ENCODE data around the gene EIF1AY. TPM values are rescaled to one million over a fixed set of nuclear protein-coding genes. Genes with fewer than 3 reads are reported as not detected.
A peak's percentile ranks its signal among the peaks of the same experiment; 100 is the strongest.
"Not testable (repeated sequence)": the region's sequence is repeated elsewhere in the genome, so short reads cannot be mapped to it uniquely, and the experiment has no call there.

Gene EIF1AY
- total RNA-seq (not detected), polyA plus RNA-seq (ENCODE audit: insufficient read length in 2 of 2) (10 to 100 TPM; 38.7 to 42.0 TPM)
- long read RNA-seq, donor 1, transcript EIF1AY-201 (7 exons, 1,390 nt) = major isoform, 18 of 24 reads
- long read RNA-seq, donor 1, partial matches to known transcripts = 0 of 24 reads
- long read RNA-seq, donor 1, other reads (novel, unspliced or antisense) = 0 of 24 reads
- long read RNA-seq, donor 2 = 0 reads
- long read RNA-seq, donor 3 = 0 reads
- long read RNA-seq, donor 4 = 0 reads

GRCh38 chrY:20575531-20576121 is at the start of gene EIF1AY:
Gene EIF1AY (plus strand): TSS chrY:20575776. CDS start chrY:20575872, 96 bp downstream.
- no peak within 1 kb of the TSS for H3K27ac ChIP-seq (ENCODE audit: low read depth, low read length)
- H3K4me1 ChIP-seq (ENCODE audit: control insufficient read depth, insufficient read depth, low read length) = no peaks in the 10 kb centered on the region
- no peaks in the 10 kb centered on the region for H3K36me3 ChIP-seq (ENCODE audit: control insufficient read depth, insufficient read depth, low read length)
- H3K4me3 ChIP-seq (ENCODE audit: low read depth, low read length) = no peak within 1 kb of the TSS
- peak in 3 of 6 donors; percentile 80 to 97 (median 81) for DNase-seq (ENCODE audit: low read depth in 4 of 6, low spot score in 6 of 6)
- no CpG with 5 or more reads among the region's 31 CpGs for WGBS (ENCODE audit: insufficient coverage)
- H3K9me3 ChIP-seq (ENCODE audit: control insufficient read depth, insufficient read depth, low read length) = no peaks in the 10 kb centered on the region
- H3K27me3 ChIP-seq (ENCODE audit: control insufficient read depth, insufficient read depth, low read length) = no peaks in the 10 kb centered on the region

GRCh38 chrY:20528435-20528834 is 47.1 kb upstream of the EIF1AY start:
- H3K4me1 ChIP-seq (ENCODE audit: control insufficient read depth, insufficient read depth, low read length) = no peaks in the 10 kb centered on the region
- no peak overlapping the region for H3K4me3 ChIP-seq (ENCODE audit: low read depth, low read length)
- WGBS (ENCODE audit: insufficient coverage) = no CpG with 5 or more reads among the region's 6 CpGs
- H3K9me3 ChIP-seq (ENCODE audit: control insufficient read depth, insufficient read depth, low read length) = no peaks in the 10 kb centered on the region
- H3K27me3 ChIP-seq (ENCODE audit: control insufficient read depth, insufficient read depth, low read length) = no peaks in the 10 kb centered on the region
- no peak overlapping the region for H3K27ac ChIP-seq (ENCODE audit: low read depth, low read length)
- no peaks in the 10 kb centered on the region for H3K36me3 ChIP-seq (ENCODE audit: control insufficient read depth, insufficient read depth, low read length)
- no peak for DNase-seq (ENCODE audit: low read depth in 4 of 6, low spot score in 6 of 6)

GRCh38 chrY:20538186-20538585 is 37.4 kb upstream of the EIF1AY start:
- Histone ChIP-seq H3K36me3 (ENCODE audit: control insufficient read depth, insufficient read depth, low read length) (no peaks in the 10 kb centered on the region), H3K27ac (ENCODE audit: low read depth, low read length) (no peak overlapping the region), H3K9me3 (ENCODE audit: control insufficient read depth, insufficient read depth, low read length) (no peaks in the 10 kb centered on the region), H3K4me3 (ENCODE audit: low read depth, low read length) (no peak overlapping the region), H3K4me1 (ENCODE audit: control insufficient read depth, insufficient read depth, low read length) (no peaks in the 10 kb centered on the region), H3K27me3 (ENCODE audit: control insufficient read depth, insufficient read depth, low read length) (no peaks in the 10 kb centered on the region)
- WGBS (ENCODE audit: insufficient coverage) = no CpG with 5 or more reads among the region's 1 CpG
- no peak for DNase-seq (ENCODE audit: low read depth in 4 of 6, low spot score in 6 of 6)

- no peak overlapping the region for H3K4me3 ChIP-seq (ENCODE audit: low read depth, low read length)
- DNase-seq (ENCODE audit: low read depth in 4 of 6, low spot score in 6 of 6) = no peak
- no peaks in the 10 kb centered on the region for H3K9me3 ChIP-seq (ENCODE audit: control insufficient read depth, insufficient read depth, low read length)
- no peaks in the 10 kb centered on the region for H3K4me1 ChIP-seq (ENCODE audit: control insufficient read depth, insufficient read depth, low read length)
- H3K36me3 ChIP-seq (ENCODE audit: control insufficient read depth, insufficient read depth, low read length) = no peaks in the 10 kb centered on the region
- no peak overlapping the region for H3K27ac ChIP-seq (ENCODE audit: low read depth, low read length)
- H3K27me3 ChIP-seq (ENCODE audit: control insufficient read depth, insufficient read depth, low read length) = no peaks in the 10 kb centered on the region
Observed at GRCh38 chrY:20538933-20539332, 36.6 kb upstream of the EIF1AY start.

- no peak overlapping the region for H3K27ac ChIP-seq (ENCODE audit: low read depth, low read length)
- no peak for DNase-seq (ENCODE audit: low read depth in 4 of 6, low spot score in 6 of 6)
- no CpG with 5 or more reads among the region's 1 CpG for WGBS (ENCODE audit: insufficient coverage)
Observed at GRCh38 chrY:20544451-20544960, 31.1 kb upstream of the EIF1AY start.

GRCh38 chrY:20546071-20546470 is 29.5 kb upstream of the EIF1AY start:
- DNase-seq (ENCODE audit: low read depth in 4 of 6, low spot score in 6 of 6) = no peak
- no peak overlapping the region for H3K4me3 ChIP-seq (ENCODE audit: low read depth, low read length)
- H3K27ac ChIP-seq (ENCODE audit: low read depth, low read length) = no peak overlapping the region
- no peaks in the 10 kb centered on the region for H3K9me3 ChIP-seq (ENCODE audit: control insufficient read depth, insufficient read depth, low read length)
- H3K4me1 ChIP-seq (ENCODE audit: control insufficient read depth, insufficient read depth, low read length) = no peaks in the 10 kb centered on the region
- WGBS (ENCODE audit: insufficient coverage) = no CpG with 5 or more reads among the region's 2 CpGs
- H3K36me3 ChIP-seq (ENCODE audit: control insufficient read depth, insufficient read depth, low read length) = no peaks in the 10 kb centered on the region
- no peaks in the 10 kb centered on the region for H3K27me3 ChIP-seq (ENCODE audit: control insufficient read depth, insufficient read depth, low read length)

More at GRCh38 chrY:20544451-20544960, 31.1 kb upstream of the EIF1AY start:
- H3K36me3 ChIP-seq (ENCODE audit: control insufficient read depth, insufficient read depth, low read length) = no peaks in the 10 kb centered on the region
- no peaks in the 10 kb centered on the region for H3K27me3 ChIP-seq (ENCODE audit: control insufficient read depth, insufficient read depth, low read length)
- H3K4me3 ChIP-seq (ENCODE audit: low read depth, low read length) = no peak overlapping the region
- H3K9me3 ChIP-seq (ENCODE audit: control insufficient read depth, insufficient read depth, low read length) = no peaks in the 10 kb centered on the region
- no peaks in the 10 kb centered on the region for H3K4me1 ChIP-seq (ENCODE audit: control insufficient read depth, insufficient read depth, low read length)

GRCh38 chrY:20549289-20549688 is 26.3 kb upstream of the EIF1AY start:
- Histone ChIP-seq H3K9me3 (ENCODE audit: control insufficient read depth, insufficient read depth, low read length) (no peaks in the 10 kb centered on the region), H3K4me3 (ENCODE audit: low read depth, low read length) (no peak overlapping the region), H3K36me3 (ENCODE audit: control insufficient read depth, insufficient read depth, low read length) (no peaks in the 10 kb centered on the region), H3K4me1 (ENCODE audit: control insufficient read depth, insufficient read depth, low read length) (no peaks in the 10 kb centered on the region), H3K27ac (ENCODE audit: low read depth, low read length) (no peak overlapping the region), H3K27me3 (ENCODE audit: control insufficient read depth, insufficient read depth, low read length) (no peaks in the 10 kb centered on the region)
- DNase-seq (ENCODE audit: low read depth in 4 of 6, low spot score in 6 of 6) = no peak
- WGBS (ENCODE audit: insufficient coverage) = no CpG with 5 or more reads among the region's 1 CpG

- Histone ChIP-seq H3K27ac (ENCODE audit: low read depth, low read length) (no peak overlapping the region), H3K4me1 (ENCODE audit: control insufficient read depth, insufficient read depth, low read length) (no peaks in the 10 kb centered on the region), H3K36me3 (ENCODE audit: control insufficient read depth, insufficient read depth, low read length) (no peaks in the 10 kb centered on the region), H3K4me3 (ENCODE audit: low read depth, low read length) (no peak overlapping the region), H3K9me3 (ENCODE audit: control insufficient read depth, insufficient read depth, low read length) (no peaks in the 10 kb centered on the region), H3K27me3 (ENCODE audit: control insufficient read depth, insufficient read depth, low read length) (no peaks in the 10 kb centered on the region)
- DNase-seq (ENCODE audit: low read depth in 4 of 6, low spot score in 6 of 6) = no peak
- no CpG with 5 or more reads among the region's 28 CpGs for WGBS (ENCODE audit: insufficient coverage)
Observed at GRCh38 chrY:20551840-20552239, 23.7 kb upstream of the EIF1AY start.

- H3K4me1 ChIP-seq (ENCODE audit: control insufficient read depth, insufficient read depth, low read length); H3K36me3 ChIP-seq (ENCODE audit: control insufficient read depth, insufficient read depth, low read length); DNase-seq (ENCODE audit: low read depth in 4 of 6, low spot score in 6 of 6); H3K27ac ChIP-seq (ENCODE audit: low read depth, low read length); H3K4me3 ChIP-seq (ENCODE audit: low read depth, low read length); H3K9me3 ChIP-seq (ENCODE audit: control insufficient read depth, insufficient read depth, low read length); H3K27me3 ChIP-seq (ENCODE audit: control insufficient read depth, insufficient read depth, low read length): not testable (repeated sequence)
- no CpG with 5 or more reads among the region's 10 CpGs for WGBS (ENCODE audit: insufficient coverage)
Observed at GRCh38 chrY:20552764-20553323, 22.7 kb upstream of the EIF1AY start.

GRCh38 chrY:20555820-20556219 is 19.8 kb upstream of the EIF1AY start:
- no peaks in the 10 kb centered on the region for H3K9me3 ChIP-seq (ENCODE audit: control insufficient read depth, insufficient read depth, low read length)
- H3K4me3 ChIP-seq (ENCODE audit: low read depth, low read length) = no peak overlapping the region
- H3K27ac ChIP-seq (ENCODE audit: low read depth, low read length) = no peak overlapping the region
- WGBS (ENCODE audit: insufficient coverage) = no CpG with 5 or more reads among the region's 2 CpGs
- H3K36me3 ChIP-seq (ENCODE audit: control insufficient read depth, insufficient read depth, low read length) = no peaks in the 10 kb centered on the region
- no peaks in the 10 kb centered on the region for H3K27me3 ChIP-seq (ENCODE audit: control insufficient read depth, insufficient read depth, low read length)
- H3K4me1 ChIP-seq (ENCODE audit: control insufficient read depth, insufficient read depth, low read length) = no peaks in the 10 kb centered on the region
- no peak for DNase-seq (ENCODE audit: low read depth in 4 of 6, low spot score in 6 of 6)

Data from spinal cord (tissue), 10 donors.